ENCODE data around the gene SRSF11. TPM values are rescaled to one million over a fixed set of nuclear protein-coding genes. Genes with fewer than 3 reads are reported as not detected.
A peak's percentile ranks its signal among the peaks of the same experiment; 100 is the strongest.

The SRSF11 gene
- total and polyA plus RNA-seq, 9 donors, result 120 to 235 (median 177) TPM

DNA sequence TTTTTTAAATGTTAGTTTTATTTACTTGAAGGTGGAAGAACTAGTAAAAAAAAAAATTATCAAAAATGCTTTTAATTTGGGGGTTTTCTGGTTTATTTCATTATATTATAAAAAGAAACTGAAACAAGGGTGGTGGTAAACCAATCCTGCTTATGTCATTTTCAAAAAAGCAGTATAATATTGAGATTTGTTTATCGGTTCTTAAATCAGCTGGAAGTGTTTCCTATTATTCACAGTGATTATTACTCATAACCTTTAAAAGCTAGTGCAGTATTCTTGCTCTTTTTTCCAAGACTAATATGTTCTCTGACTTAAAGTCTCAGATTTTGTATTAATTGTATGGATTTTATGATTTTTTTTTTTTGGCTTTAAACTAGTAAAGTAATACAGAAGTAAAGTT, 10.4 kb upstream of the SRSF11 start:
- DNase-seq, result no peak
- no CpG with 5 or more reads among the region's 1 CpG for WGBS (ENCODE audit: insufficient coverage)
- Histone ChIP-seq H3K4me3 (ENCODE audit: low read length) (no peak overlapping the region), H3K36me3 (ENCODE audit: control insufficient read depth, insufficient read depth, low read length) (peaks cover 18% of the 10 kb centered on the region), H3K27ac (ENCODE audit: low read length) (no peak overlapping the region), H3K9me3 (replicated peaks; ENCODE audit: control insufficient read depth, low read depth, low read length) (no peaks in the 10 kb centered on the region), H3K4me1 (ENCODE audit: control insufficient read depth, insufficient read depth, low read length) (peaks cover 9% of the 10 kb centered on the region), H3K27me3 (ENCODE audit: control insufficient read depth, insufficient read depth, low read length) (no peaks in the 10 kb centered on the region)

DNA sequence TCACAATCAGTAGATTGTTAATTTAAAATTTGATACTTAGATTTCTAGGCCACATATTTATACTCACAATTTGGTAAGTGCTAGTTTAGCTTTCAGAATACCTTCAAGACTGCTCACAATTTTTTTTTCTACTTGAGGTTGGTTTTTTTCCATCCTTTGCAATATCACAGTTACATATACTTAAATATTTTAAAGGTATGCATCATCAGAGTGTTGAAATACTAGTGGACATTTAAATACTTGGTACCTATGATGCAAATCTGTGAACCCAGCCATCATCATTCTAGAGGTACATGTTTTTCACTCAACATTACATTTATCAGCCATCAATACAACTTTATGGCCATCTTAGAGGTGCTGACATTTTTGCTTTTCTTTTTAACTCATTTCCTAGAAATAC, 9.6 kb upstream of the SRSF11 start:
- Histone ChIP-seq H3K4me3 (ENCODE audit: low read length) (no peak overlapping the region), H3K27me3 (ENCODE audit: control insufficient read depth, insufficient read depth, low read length) (no peaks in the 10 kb centered on the region), H3K4me1 (ENCODE audit: control insufficient read depth, insufficient read depth, low read length) (peaks cover 9% of the 10 kb centered on the region), H3K36me3 (ENCODE audit: control insufficient read depth, insufficient read depth, low read length) (peaks cover 19% of the 10 kb centered on the region), H3K9me3 (replicated peaks; ENCODE audit: control insufficient read depth, low read depth, low read length) (no peaks in the 10 kb centered on the region), H3K27ac (ENCODE audit: low read length) (no peak overlapping the region)
- no peak for DNase-seq

DNA sequence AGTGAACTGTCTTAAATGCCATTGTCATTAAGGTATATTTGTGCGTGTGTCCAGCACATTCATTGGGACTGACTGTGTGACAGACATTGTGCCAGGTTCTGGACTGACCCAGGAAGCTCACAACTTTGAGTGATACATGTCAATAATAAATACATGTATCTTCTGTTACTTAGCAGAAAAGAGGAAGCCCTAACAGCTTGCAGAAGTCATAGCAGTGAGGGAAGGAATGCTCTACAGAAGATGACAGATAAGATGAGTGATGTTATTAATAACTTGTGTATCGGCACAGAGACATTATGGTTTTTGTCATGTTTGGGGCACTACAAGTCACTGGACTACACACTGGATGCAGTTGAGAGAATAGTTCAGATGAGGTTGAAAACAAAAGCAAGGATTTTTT, 1.2 kb upstream of the SRSF11 start:
- peaks cover 3% of the 10 kb centered on the region for H3K4me1 ChIP-seq (ENCODE audit: control insufficient read depth, insufficient read depth, low read length)
- H3K4me3 ChIP-seq (ENCODE audit: low read length), result no peak overlapping the region
- no peak for DNase-seq
- H3K27me3 ChIP-seq (ENCODE audit: control insufficient read depth, insufficient read depth, low read length), result no peaks in the 10 kb centered on the region
- WGBS (ENCODE audit: insufficient coverage), result 75% methylated on average over 1 of the region's 2 CpGs
- H3K27ac ChIP-seq (ENCODE audit: low read length), result no peak overlapping the region
- no peaks in the 10 kb centered on the region for H3K9me3 ChIP-seq (replicated peaks; ENCODE audit: control insufficient read depth, low read depth, low read length)
- H3K36me3 ChIP-seq (ENCODE audit: control insufficient read depth, insufficient read depth, low read length), result peaks cover 16% of the 10 kb centered on the region

DNA sequence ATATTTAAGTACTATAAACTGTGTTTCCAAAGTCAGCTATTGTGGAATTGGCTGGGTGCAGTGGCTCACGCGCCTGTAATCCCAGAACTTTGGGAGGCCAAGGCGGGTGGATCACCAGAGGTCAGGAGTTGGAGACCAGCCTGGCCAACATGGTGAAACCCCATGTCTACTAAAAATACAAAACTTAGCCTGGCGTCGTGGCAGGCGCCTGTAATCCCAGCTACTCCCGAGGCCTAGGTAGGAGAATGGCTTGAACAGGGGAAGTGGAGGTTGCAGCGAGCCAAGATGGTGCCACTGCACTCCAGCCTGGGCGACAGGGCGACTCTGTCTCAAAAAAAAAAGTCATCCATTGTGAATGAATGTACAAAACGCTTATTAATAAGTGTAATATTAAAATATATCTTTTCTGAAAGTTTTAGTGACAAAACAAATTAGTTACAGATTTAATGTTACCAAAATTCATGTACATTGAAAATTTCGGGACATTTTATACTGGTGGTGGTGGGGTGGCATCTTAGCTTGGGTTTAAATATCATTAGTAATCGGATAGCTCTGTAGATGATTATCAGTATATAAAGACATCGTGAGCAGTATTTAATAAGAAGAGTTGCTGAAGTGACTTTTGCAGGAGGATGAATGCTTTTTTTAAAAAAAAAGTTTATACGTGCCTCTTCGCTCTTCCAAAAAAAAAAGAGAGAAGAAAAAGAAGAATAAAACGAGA, 503 bp upstream of the SRSF11 start:
- DNase-seq, result no peak
- Histone ChIP-seq H3K27ac (ENCODE audit: low read length) (peak overlapping the region; percentile 96), H3K9me3 (replicated peaks; ENCODE audit: control insufficient read depth, low read depth, low read length) (no peaks in the 10 kb centered on the region), H3K27me3 (ENCODE audit: control insufficient read depth, insufficient read depth, low read length) (no peaks in the 10 kb centered on the region), H3K4me3 (ENCODE audit: low read length) (peak overlapping the region; percentile 58), H3K36me3 (ENCODE audit: control insufficient read depth, insufficient read depth, low read length) (peaks cover 17% of the 10 kb centered on the region), H3K4me1 (ENCODE audit: control insufficient read depth, insufficient read depth, low read length) (peaks cover 3% of the 10 kb centered on the region)
- 24% methylated on average over 5 of the region's 17 CpGs for WGBS (ENCODE audit: insufficient coverage)

DNA sequence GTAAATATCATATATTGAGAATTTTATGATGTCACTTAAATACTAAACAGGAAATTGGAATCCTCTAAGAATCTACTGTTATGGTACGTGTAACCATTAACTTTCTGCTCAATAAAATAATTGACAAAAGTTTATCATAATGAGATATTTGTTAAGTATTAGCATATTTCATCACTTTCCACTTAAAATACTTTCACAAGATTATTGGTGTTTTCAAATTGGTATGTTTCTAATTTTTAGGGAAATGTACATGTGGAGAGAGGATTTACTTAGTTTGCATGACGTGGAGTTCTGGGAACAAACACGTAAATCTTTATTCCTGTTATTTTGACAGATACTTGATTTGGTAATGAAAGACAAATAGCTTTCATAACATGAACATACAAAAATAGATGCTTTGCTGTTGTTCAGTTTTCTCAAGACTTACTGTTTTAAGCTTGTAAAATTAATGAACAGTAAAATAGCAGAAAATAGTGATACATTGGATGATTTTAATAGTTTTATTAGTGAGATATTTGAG, 1.6 kb downstream of the SRSF11 start:
- H3K9me3 ChIP-seq (replicated peaks; ENCODE audit: control insufficient read depth, low read depth, low read length), result no peaks in the 10 kb centered on the region
- peak overlapping the region; percentile 96 for H3K27ac ChIP-seq (ENCODE audit: low read length)
- DNase-seq, result no peak
- H3K36me3 ChIP-seq (ENCODE audit: control insufficient read depth, insufficient read depth, low read length), result peaks cover 15% of the 10 kb centered on the region
- peaks cover 3% of the 10 kb centered on the region for H3K4me1 ChIP-seq (ENCODE audit: control insufficient read depth, insufficient read depth, low read length)
- WGBS (ENCODE audit: insufficient coverage), result no CpG with 5 or more reads among the region's 3 CpGs
- H3K27me3 ChIP-seq (ENCODE audit: control insufficient read depth, insufficient read depth, low read length), result no peaks in the 10 kb centered on the region
- no peak overlapping the region for H3K4me3 ChIP-seq (ENCODE audit: low read length)

DNA sequence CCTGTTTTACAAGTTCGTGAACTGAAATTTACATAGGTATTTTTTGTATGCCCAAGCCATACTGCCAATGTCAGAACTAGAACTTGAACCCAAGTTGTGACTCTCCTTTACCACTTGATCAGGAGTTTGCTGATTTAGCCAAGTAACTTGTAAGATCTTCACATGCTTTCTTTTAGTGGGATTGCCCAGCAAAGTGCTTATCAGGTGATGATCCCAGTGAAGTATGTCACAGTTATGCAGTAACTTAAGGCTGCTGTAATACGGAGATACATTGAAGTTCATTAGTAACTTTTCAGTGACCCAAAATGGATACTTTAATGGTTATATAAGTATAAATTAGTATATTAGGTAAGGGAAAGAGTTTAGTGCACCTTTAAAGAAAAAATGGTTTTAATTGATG, 3.8 kb downstream of the SRSF11 start:
- no CpG with 5 or more reads among the region's 2 CpGs for WGBS (ENCODE audit: insufficient coverage)
- H3K27me3 ChIP-seq (ENCODE audit: control insufficient read depth, insufficient read depth, low read length), result no peaks in the 10 kb centered on the region
- no peak overlapping the region for H3K27ac ChIP-seq (ENCODE audit: low read length)

DNA sequence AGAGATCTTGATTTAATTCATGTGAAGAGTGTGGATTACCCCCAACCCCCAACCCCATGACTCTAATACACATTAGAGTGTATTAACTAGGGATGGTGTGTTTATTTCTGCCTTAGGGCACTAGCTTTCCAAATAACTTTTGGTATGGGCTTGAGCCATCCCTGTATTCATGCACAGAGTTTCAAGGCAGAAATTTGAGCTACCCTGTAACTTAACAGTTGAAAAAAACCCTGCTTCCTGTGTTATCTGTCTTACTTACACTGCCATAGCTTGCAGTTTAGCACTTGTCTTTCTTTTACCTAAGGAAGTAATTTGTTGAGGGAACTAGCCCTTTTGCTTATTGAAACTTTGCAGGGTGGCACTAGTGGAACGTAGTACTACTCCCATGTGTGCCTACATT, 6.3 kb downstream of the SRSF11 start:
- Histone ChIP-seq H3K36me3 (ENCODE audit: control insufficient read depth, insufficient read depth, low read length) (peaks cover 24% of the 10 kb centered on the region), H3K27ac (ENCODE audit: low read length) (no peak overlapping the region), H3K9me3 (replicated peaks; ENCODE audit: control insufficient read depth, low read depth, low read length) (no peaks in the 10 kb centered on the region), H3K27me3 (ENCODE audit: control insufficient read depth, insufficient read depth, low read length) (no peaks in the 10 kb centered on the region), H3K4me3 (ENCODE audit: low read length) (no peak overlapping the region), H3K4me1 (ENCODE audit: control insufficient read depth, insufficient read depth, low read length) (no peaks in the 10 kb centered on the region)
- WGBS (ENCODE audit: insufficient coverage), result no CpG with 5 or more reads among the region's 1 CpG
- no peak for DNase-seq

More for the DNA sequence above, 3.8 kb downstream of the SRSF11 start:
- DNase-seq, result no peak
- Histone ChIP-seq H3K9me3 (replicated peaks; ENCODE audit: control insufficient read depth, low read depth, low read length) (no peaks in the 10 kb centered on the region), H3K4me1 (ENCODE audit: control insufficient read depth, insufficient read depth, low read length) (peaks cover 3% of the 10 kb centered on the region), H3K36me3 (ENCODE audit: control insufficient read depth, insufficient read depth, low read length) (peaks cover 17% of the 10 kb centered on the region), H3K4me3 (ENCODE audit: low read length) (no peak overlapping the region)

DNA sequence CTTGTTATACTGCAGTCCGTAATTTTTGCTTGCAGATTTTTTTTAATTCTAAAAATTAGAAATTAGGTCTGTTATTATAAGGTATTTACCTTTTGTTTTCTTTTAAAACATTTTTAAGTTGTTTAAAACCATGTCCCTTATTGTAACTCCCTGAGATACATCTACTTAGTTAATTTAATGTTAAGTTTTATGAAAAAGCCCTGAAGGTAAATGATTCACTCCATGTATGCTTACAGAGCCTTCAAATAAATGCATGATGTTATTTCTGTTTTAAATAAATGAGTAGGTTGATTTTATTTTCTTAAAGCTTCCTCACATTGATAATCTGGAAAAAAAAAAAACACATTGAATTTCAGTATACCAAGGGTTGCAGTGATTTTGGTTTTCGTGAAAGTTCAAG, 7.5 kb downstream of the SRSF11 start:
- WGBS (ENCODE audit: insufficient coverage), result no CpG with 5 or more reads among the region's 2 CpGs
- Histone ChIP-seq H3K4me1 (ENCODE audit: control insufficient read depth, insufficient read depth, low read length) (no peaks in the 10 kb centered on the region), H3K27ac (ENCODE audit: low read length) (no peak overlapping the region), H3K9me3 (replicated peaks; ENCODE audit: control insufficient read depth, low read depth, low read length) (no peaks in the 10 kb centered on the region), H3K27me3 (ENCODE audit: control insufficient read depth, insufficient read depth, low read length) (no peaks in the 10 kb centered on the region), H3K36me3 (ENCODE audit: control insufficient read depth, insufficient read depth, low read length) (peaks cover 30% of the 10 kb centered on the region), H3K4me3 (ENCODE audit: low read length) (no peak overlapping the region)
- DNase-seq, result no peak

DNA sequence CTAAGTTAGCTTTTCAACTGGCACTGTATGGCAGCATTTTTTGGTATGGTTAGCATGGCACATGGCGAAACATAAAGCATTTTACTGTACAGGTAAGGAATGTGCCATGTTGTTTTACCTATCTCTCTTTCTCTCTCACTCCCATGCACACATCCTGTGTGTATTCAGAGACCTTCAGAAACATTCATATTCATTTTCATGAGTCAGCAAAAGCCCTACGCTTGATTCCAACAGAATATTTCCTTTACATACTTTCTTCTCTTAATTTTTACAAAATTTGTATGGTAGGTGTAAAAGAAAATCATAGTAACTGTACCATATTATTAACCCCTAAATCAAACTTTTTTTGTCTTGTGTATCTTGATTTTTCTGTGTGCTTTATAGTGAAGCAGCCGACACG, 10.3 kb downstream of the SRSF11 start:
- Histone ChIP-seq H3K27me3 (ENCODE audit: control insufficient read depth, insufficient read depth, low read length) (no peaks in the 10 kb centered on the region), H3K27ac (ENCODE audit: low read length) (no peak overlapping the region), H3K4me3 (ENCODE audit: low read length) (no peak overlapping the region), H3K9me3 (replicated peaks; ENCODE audit: control insufficient read depth, low read depth, low read length) (no peaks in the 10 kb centered on the region), H3K4me1 (ENCODE audit: control insufficient read depth, insufficient read depth, low read length) (no peaks in the 10 kb centered on the region), H3K36me3 (ENCODE audit: control insufficient read depth, insufficient read depth, low read length) (peaks cover 29% of the 10 kb centered on the region)
- no peak for DNase-seq
- 90% methylated on average over 2 of the region's 4 CpGs for WGBS (ENCODE audit: insufficient coverage)

DNA sequence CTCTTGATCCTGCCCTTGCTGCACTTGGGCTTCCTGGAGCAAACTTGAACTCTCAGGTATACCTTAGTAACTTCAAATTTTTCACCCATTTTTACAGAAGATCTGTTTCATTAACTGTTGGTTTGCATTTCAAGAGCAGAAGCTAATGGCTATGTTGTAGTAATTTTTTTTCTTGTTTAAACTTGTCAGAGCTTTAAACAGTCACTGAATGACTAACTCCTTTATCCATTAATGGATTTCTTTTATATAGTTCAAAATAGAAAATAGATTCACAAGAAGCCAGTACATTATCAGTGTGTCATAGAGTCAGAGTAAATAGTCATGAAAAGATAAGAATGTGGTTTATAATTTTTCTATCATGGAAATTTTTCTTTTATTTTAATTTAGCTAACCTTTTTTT, 13.6 kb downstream of the SRSF11 start:
- H3K4me3 ChIP-seq (ENCODE audit: low read length), result no peak overlapping the region
- DNase-seq, result no peak
- H3K27ac ChIP-seq (ENCODE audit: low read length), result no peak overlapping the region
- H3K36me3 ChIP-seq (ENCODE audit: control insufficient read depth, insufficient read depth, low read length), result peaks cover 29% of the 10 kb centered on the region
- H3K27me3 ChIP-seq (ENCODE audit: control insufficient read depth, insufficient read depth, low read length), result no peaks in the 10 kb centered on the region
- H3K9me3 ChIP-seq (replicated peaks; ENCODE audit: control insufficient read depth, low read depth, low read length), result no peaks in the 10 kb centered on the region
- H3K4me1 ChIP-seq (ENCODE audit: control insufficient read depth, insufficient read depth, low read length), result no peaks in the 10 kb centered on the region

DNA sequence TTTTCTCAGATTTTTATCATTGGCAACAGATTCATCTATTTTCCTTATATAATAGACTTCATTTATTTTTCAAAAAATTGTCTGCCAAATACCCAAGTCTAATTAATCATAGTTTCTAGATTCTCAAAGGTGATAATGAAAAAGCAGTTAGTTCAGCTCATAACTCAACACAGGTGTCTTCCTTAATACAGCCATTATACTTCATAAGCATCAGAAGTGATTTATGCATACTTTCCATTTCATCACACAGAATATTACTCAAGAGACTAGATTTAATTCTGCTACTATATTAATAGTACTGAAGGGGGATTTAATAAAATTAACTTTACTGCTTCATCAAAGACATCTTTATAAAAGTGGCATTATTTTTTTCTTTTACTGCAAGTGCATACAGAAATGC, 18.8 kb downstream of the SRSF11 start:
- no peak overlapping the region for H3K27ac ChIP-seq (ENCODE audit: low read length)
- peaks cover 33% of the 10 kb centered on the region for H3K36me3 ChIP-seq (ENCODE audit: control insufficient read depth, insufficient read depth, low read length)
- H3K4me1 ChIP-seq (ENCODE audit: control insufficient read depth, insufficient read depth, low read length), result no peaks in the 10 kb centered on the region
- no peak for DNase-seq
- H3K27me3 ChIP-seq (ENCODE audit: control insufficient read depth, insufficient read depth, low read length), result no peaks in the 10 kb centered on the region
- H3K9me3 ChIP-seq (replicated peaks; ENCODE audit: control insufficient read depth, low read depth, low read length), result no peaks in the 10 kb centered on the region
- H3K4me3 ChIP-seq (ENCODE audit: low read length), result no peak overlapping the region

Measured in muscle of leg (tissue), 11 donors.